SHP77 treated with DMSO at 0.1 percent for 48 hours (cell line): ENCODE results near the gene MAP4K2.

Experiments
- DNase-seq: peaks from one replicate; lab custom pipeline; 2025; lab: John Stamatoyannopoulos, UW

MAP4K2 gene

DNA sequence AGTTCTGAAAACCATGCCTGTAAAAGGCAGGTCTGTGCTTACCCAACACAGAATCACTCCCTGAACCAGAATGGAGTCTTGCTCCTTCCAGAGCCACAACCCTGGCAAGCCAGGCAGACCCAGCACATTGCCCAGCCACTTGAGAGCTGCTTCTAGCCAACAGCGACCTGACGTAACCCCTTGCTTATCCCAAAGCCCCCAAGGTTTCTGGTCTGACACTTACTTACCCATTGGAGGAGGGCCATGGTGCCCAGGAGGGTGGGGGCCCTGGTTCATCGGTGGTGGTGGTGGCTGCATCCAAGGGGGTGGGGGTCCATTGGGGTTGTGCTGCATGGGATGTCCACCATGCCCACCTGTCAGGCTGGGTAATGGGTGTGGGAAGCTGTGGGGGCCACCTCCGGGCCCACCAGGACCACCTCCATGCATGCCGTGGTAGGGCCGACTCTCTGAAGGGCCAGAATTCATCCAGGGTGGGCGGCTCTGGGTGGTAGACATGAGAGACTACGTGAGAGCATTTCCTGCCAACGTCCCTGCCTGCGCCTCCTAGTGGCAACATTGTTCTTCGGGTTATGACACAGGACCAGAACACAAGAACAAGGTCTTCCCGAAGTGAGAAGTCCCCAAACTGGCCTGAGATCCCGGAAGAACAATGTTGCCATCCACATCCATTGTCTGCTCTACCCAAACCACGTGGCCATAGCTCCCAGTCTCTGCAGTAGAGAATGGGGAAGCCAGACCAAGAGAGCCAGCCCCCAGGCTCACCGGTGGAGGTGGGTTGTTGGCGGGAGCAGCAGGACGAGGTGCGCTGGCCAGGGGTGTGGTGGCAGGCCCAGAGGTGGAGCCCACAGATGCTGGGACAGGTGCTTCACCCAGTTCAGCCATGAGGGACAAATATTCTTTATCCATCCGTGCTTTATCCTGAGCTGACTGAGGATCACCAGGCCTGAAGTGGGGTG, 35.4 kb downstream of the MAP4K2 start:
- no peak for DNase-seq

- DNase-seq: no peak
Measured at GRCh38 chr11:64766881-64767280, 36.1 kb downstream of the MAP4K2 start.

DNA sequence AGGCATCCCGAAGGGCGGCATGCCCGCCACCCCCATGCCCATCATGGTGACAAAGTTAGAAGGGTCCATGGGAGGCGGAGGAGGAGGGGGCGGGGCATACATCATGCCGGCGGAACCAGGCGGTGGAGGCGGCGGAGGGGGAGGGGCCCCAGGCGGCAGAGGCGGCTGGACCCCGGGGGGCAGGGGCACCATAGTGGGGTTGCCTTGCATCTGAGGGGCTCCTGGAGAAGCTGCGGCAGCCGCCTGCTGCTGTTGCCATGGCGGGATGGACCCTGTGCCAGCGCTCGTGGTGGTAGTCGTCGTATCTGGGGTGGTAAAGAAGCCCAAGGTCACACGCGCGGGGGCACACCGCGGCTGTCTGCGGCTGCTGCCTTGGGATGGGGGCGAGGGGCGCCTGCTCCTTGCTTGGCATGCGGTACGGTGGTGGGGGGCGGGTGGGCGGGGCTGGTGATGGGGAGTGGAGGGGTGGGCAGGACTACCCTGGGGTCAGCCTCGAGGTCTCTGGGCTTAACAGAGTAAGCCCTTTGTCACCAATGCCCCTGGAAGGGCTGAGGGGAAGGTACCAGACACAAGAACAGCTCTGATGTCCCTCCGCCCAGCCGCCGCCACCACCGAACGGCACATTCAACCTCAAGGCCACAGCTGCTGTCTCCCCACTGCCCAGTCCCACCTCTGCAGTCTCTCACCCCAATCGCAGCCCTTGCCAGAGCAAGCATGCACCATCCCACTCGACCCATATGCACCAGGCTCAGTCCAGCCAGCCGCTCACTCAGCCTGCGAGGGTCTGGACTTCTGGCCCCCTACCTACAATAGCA, 37.0 kb downstream of the MAP4K2 start:
- no peak for DNase-seq

- no peak for DNase-seq
Measured at GRCh38 chr11:64765291-64765850, 37.6 kb downstream of the MAP4K2 start.

GRCh38 chr11:64764753-64765152, 38.3 kb downstream of the MAP4K2 start:
- no peak for DNase-seq

- DNase-seq: no peak
Measured at GRCh38 chr11:64764040-64764611, 38.9 kb downstream of the MAP4K2 start.

DNA sequence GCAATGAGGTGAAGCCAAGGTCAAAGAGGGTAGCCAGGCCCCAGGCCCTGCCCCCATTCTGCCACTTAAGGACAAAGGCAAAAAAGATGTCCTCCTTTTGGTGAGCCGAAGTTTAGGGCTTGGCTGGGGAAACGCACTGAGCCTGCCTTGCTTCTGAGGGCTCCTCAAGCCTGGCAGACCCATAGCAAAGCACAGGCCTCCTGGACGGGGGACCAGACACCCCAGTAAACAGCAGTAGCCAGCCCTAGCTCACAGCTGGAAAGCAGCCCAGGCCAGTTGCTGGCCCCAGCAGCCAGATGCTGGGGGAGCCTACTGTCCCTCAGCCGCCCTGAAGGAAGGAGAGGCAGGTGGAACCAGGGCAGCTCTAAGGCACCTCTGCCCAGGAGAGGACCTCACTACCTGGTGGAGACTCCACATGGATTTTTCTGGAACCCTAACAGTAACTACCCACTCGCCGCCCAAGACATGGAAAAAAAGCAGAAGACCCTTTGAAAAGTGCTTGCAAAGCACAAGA, 39.4 kb downstream of the MAP4K2 start:
- DNase-seq: no peak

- no peak for DNase-seq
Measured at GRCh38 chr11:64762674-64763525, 40.1 kb downstream of the MAP4K2 start.

- DNase-seq: no peak
Measured at GRCh38 chr11:64762277-64762673, 40.7 kb downstream of the MAP4K2 start.

- no peak for DNase-seq
Measured at GRCh38 chr11:64760759-64761420, 42.1 kb downstream of the MAP4K2 start.

- no peak for DNase-seq
Measured at GRCh38 chr11:64759722-64760719, 43.0 kb downstream of the MAP4K2 start, which contains the start of gene PYGM. Gene PYGM (minus strand): TSS chr11:64759974. CDS start chr11:64759898, 76 bp downstream.

GRCh38 chr11:64759131-64759721, 43.8 kb downstream of the MAP4K2 start:
- DNase-seq: no peak

GRCh38 chr11:64758330-64759079, 44.5 kb downstream of the MAP4K2 start:
- no peak for DNase-seq

DNA sequence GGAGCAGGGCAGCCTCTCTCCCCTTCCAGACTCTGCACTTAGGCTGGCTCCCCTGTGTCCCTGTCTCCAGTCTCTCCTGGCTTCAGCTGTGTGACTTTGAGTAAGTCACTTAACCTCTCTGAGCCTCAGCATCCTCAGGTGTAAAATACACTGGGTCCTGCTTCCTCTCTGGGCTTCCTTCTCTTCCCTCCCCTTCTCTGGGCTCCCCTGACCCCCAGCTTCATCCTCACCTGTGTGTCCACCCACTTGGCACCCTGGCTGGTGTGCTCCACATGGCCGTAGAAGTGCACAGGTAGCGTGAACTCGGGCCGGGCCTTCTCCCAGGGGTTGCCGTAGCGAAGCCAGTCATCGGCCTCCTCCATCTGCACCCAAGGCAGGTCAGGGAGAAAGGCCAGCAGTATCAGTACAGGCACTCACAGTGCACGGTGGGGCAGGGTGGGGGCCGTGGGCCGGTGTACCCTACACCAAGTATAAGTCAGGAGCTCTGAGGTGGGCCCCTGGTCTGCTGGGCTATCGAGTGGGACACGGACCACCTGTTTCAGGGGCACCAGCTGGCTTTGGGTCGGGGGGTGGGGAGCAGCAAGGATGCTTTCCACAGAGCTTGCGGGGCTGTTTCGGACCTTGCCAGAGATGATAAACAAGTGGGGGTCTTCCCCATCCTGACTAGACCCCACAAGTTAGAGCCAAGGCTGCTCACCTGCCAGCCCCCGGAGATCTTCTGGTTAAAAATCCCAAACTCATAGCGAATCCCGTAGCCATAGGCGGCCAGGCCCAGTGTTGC, 45.3 kb downstream of the MAP4K2 start:
- no peak for DNase-seq

DNA sequence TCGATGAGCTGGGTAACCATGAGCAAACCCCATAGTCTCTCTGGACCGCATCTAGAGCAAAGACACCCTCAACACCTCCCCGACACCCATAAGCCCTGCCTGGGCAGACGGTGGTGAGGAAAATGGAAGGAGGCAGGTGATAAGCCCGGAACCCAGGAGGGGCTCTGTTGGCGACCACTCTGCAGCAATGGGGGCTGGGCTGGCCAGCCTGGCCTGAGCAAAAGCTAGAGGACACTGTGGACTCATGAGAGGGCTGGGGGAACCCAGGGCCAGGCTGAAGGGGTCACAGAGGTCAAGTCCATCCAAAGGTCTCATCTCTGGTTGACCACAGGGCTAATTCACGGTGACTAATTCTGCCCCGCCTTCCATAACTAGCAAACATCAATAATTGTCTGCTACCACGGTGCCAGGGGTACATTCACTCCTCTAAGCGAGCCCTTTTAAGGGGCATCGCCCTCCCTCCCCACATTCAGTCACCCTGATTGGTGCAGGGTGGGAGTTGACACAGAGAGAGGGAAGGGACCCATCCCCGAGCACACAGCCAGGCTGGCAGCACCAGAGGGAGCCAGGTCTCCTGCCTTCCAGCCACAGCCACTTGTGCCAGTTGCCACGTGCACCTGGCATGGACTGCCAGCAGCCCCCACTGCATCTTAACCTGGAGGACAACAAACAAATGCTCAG, 47.2 kb downstream of the MAP4K2 start:
- no peak for DNase-seq

DNA sequence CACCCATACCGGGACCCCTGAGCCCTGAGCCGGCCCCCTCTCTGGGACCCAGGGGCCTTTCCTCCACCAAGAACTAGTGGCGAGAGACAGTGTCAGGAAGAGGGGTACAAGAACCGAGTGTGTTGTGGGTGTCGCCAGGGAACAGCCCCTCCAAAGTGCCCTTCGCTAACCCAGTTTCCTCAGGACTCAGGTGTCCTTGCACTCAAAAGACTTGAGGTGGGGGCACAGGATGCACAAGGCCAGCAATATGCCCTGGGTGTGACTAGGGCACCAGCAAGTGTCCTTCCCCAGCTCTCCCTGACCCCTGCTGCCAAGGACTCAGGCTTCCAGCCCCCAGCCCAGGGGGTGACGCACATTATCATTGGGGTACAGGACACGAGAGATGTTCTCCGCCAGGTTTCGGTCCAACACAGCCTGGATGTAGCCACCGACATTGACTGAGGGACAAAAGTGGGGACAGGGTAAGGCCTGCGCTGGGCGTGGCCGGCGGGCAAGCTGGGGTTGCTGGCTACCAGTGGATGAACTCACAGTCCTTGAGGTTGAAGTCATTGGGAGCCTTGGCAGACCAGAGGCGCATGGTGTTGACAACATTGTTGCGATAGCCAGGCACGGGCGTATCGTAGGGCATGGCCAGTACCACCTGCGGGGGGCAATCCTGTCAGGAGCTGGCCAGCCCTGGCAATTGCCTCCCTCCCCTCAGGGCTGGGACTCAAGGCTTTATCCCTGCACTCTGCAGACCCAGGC, 47.9 kb downstream of the MAP4K2 start:
- DNase-seq: no peak
